ENCODE data around the gene MYO1D.
"Not testable (repeated sequence)": the region's sequence is repeated elsewhere in the genome, so short reads cannot be mapped to it uniquely, and the experiment has no call there.

MYO1D gene

GRCh38 chr17:32771396-32771795, 105.5 kb downstream of the MYO1D start:
- DNase-seq, result no peak

DNA sequence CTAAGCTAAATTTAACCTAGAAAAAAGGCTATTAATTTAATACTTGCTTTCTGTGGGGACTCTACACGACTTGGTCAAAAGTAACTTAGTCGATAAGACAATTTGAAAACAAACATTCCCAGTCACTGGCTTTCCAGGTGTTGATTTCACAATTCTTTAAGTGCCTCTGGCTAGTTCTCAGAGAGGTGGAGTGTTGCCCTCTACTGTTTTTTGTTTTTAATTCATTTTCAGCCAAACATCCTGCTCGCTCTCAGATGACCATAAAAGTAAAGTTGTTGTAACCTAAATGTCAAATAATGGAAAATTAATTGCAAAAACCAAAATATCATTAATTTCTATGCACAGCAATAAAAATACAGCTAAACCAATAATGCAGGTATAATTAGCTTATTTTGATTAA, 107.1 kb downstream of the MYO1D start:
- DNase-seq, result no peak

GRCh38 chr17:32763855-32764439, 113.0 kb downstream of the MYO1D start:
- no peak for DNase-seq

DNA sequence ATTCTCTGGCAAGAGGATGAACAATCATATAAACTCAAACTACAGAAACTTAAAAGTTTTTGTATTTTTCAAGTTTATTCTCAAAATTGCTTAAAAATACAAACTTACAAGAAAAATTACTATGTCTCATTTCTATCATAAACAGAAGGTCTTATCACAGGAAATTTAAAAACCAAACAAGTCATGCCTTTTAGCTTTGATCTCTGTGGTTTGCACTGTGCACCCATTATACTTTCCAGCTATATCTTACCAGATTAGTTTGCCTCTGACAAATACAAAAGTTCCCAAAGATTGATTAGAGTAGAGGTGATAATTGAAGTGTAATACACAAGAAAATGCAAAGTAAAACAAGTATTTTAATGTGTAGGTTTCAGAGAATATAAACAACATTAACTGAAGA, 117.4 kb downstream of the MYO1D start:
- no peak for DNase-seq

GRCh38 chr17:32757963-32758362, 119.0 kb downstream of the MYO1D start:
- no peak for DNase-seq

- no peak for DNase-seq
Measured at GRCh38 chr17:32756696-32757095, 120.2 kb downstream of the MYO1D start.

GRCh38 chr17:32755045-32755805, 121.7 kb downstream of the MYO1D start:
- DNase-seq, result no peak

- no peak for DNase-seq
Measured at GRCh38 chr17:32752934-32753333, 124.0 kb downstream of the MYO1D start.

DNA sequence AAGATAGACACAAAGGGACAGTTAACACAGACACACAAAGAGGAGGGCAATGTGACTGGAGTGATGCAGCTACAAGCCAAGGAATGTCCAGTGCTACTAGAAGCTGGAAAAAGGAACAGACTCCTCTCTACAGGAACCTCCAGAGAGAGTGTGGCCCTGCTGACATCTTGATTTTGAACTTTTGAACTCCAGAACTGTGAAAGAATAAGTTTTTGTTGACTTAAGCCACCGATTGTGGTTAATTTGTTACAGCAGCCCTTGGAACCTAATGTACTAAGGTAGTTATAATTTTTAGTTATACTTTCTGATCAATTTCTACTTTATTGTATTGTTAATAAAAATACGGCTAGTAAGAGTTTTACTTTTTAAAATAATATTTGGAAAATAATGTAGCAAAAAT, 129.1 kb downstream of the MYO1D start:
- DNase-seq, result no peak

GRCh38 chr17:32746698-32747097, 130.2 kb downstream of the MYO1D start:
- DNase-seq, result no peak

GRCh38 chr17:32746280-32746679, 130.6 kb downstream of the MYO1D start:
- DNase-seq, result no peak

- DNase-seq, result no peak
Measured at GRCh38 chr17:32742681-32743538, 134.0 kb downstream of the MYO1D start.

GRCh38 chr17:32741381-32741780, 135.5 kb downstream of the MYO1D start:
- DNase-seq, result no peak

GRCh38 chr17:32739722-32740121, 137.2 kb downstream of the MYO1D start:
- no peak for DNase-seq

- not testable (repeated sequence) for DNase-seq
Measured at GRCh38 chr17:32739151-32739550, 137.8 kb downstream of the MYO1D start.

DNA sequence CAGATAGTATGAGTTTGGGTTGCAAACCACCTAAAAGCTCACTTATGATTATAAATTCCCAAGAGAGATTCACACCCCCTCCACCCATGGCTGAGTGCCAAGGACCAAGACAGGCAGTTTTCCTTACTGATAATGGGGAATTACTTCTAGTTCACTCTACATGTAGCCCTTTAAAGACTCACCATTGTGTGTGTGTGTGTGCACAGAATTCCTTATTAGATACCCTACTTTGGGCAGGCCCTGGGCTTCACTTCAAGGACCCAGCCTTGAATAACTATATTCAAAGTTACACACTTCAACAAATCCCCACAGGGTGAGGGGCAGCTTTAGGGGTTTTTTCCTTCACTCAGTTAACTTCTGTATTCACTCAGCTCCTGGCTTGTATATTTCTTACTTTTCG, 143.5 kb downstream of the MYO1D start:
- DNase-seq, result no peak

GRCh38 chr17:32732900-32733299, 144.0 kb downstream of the MYO1D start:
- DNase-seq, result no peak

GRCh38 chr17:32732296-32732642, 144.7 kb downstream of the MYO1D start:
- no peak for DNase-seq

GRCh38 chr17:32731556-32732295, 145.2 kb downstream of the MYO1D start:
- no peak for DNase-seq

- DNase-seq, result no peak
Measured at GRCh38 chr17:32727681-32728080, 149.2 kb downstream of the MYO1D start.

GRCh38 chr17:32725697-32726096, 151.2 kb downstream of the MYO1D start:
- no peak for DNase-seq

DNA sequence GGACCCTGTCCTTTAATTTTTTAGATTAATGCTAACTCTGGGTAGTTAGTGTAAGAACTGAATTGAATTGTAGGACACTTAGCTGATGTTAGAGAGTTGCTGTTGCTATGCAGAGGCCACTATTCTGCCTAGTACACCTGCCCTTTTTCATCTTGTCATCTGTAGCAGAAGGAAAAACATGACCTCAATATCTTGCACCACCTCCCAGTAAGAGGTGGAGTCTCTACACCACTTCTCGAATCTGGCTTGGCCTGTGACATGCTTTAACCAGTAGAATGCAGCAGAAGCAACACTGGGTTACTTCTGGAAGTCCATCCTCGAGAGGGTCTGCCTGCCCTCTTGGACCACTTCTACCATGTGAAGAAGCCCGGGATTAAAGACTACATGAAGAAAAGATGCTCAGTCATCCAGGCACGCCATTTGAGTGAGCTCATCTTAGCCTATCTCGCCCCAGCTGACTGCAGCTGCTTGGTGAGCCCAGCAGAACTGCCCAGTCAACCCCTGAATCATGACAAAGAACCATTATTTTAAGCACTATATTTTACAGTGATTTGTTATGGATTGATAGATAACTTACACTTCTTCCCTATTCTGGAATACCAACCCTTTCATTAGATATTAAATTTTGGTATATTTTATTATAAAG, 153.5 kb downstream of the MYO1D start:
- DNase-seq, result no peak

GRCh38 chr17:32722733-32723132, 154.2 kb downstream of the MYO1D start:
- no peak for DNase-seq

Measured in T1000 (cell line).